ENCODE measurements around the gene FBXW11. TPM values are rescaled to one million over a fixed set of nuclear protein-coding genes. Genes with fewer than 3 reads are reported as not detected.

FBXW11 gene
- total and polyA plus RNA-seq, 2 of the 13 experiments (the other 11 are each of a cell fraction or from before 2014, with no cell fraction given), result 31.7 to 53.6 TPM

GRCh38 chr5:171891595-171891994 is 114.8 kb downstream of the FBXW11 start (continued):
- no peak for TF ChIP-seq ZNF274 (CRISPR knock-in tag; IDR thresholded peaks at IDR 0.05)

- BruUV-seq (replicated peaks), result no TSS peak
- intact Hi-C loops (cut with micrococcal nuclease; ENCODE audit: unreplicated experiment), result no loop called here
- Histone ChIP-seq H3K27me3 (ENCODE audit: control insufficient read depth in 1 of 2, insufficient read depth in 2 of 2, low read length in 2 of 2) (no peaks in the 10 kb centered on the region), H3K9ac (ENCODE audit: insufficient read depth, low read depth, low read length) (no peak overlapping the region), H3K27ac (ENCODE audit: extremely low read length, insufficient read depth, low read length) (no peak overlapping the region), H3K4me3 (replicated peaks in 1 of 3; ENCODE audit: insufficient read depth in 1 of 3, low read depth in 2 of 3, low read length in 3 of 3) (no peak overlapping the region), H2AFZ (ENCODE audit: low read length) (no peak overlapping the region), H4K20me1 (ENCODE audit: insufficient read depth, low read length) (no peaks in the 10 kb centered on the region), H3K36me3 (replicated peaks in 1 of 2; ENCODE audit: control insufficient read depth in 1 of 2, insufficient read depth in 2 of 2, low read length in 2 of 2) (peaks cover 8 to 36% of the 10 kb centered on the region in 2 experiments; a peak in 4 of 5 replicates), H3K9me3 (ENCODE audit: low read length) (no peaks in the 10 kb centered on the region), H3K4me1 (ENCODE audit: insufficient read depth, low read length) (no peaks in the 10 kb centered on the region), H3K79me2 (ENCODE audit: insufficient read depth, low read length) (no peaks in the 10 kb centered on the region), H3K4me2 (ENCODE audit: low read depth, low read length) (no peak overlapping the region)
- in situ Hi-C loops (cut with HindIII; ENCODE audit: extremely low pct_ligation_motif_present, low pct_unique_long_range_greater_than_20kb), result no loop called here
- WGBS (ENCODE audit: low lambda C conversion rate), result 96% methylated on average over 4 of the region's 4 CpGs
- ChIA-PET POLR2A (no interaction called here), CTCF (ENCODE audit: low intra/inter-chr PET ratio, low total read pairs) (no interaction called here)
- no peak for DNase-seq (ENCODE audit: low spot score)
- TF ChIP-seq THAP11 (CRISPR knock-in tag; IDR thresholded peaks at IDR 0.05) (no peak), POLR2A (IDR thresholded peaks at IDR 0.05; ENCODE audit: insufficient read depth in 1 of 2, low read depth in 2 of 2, low read length in 2 of 2) (no peak)
- no peak for ATAC-seq
- FAIRE-seq, result no peak
Measured at GRCh38 chr5:171891150-171891549, 115.3 kb downstream of the FBXW11 start.

- BruUV-seq (replicated peaks), result no TSS peak
- no peaks in the 10 kb centered on the region for H4K20me1 ChIP-seq (ENCODE audit: insufficient read depth, low read length)
- no peak overlapping the region for H3K27ac ChIP-seq (ENCODE audit: extremely low read length, insufficient read depth, low read length)
- in situ Hi-C loops (cut with HindIII; ENCODE audit: extremely low pct_ligation_motif_present, low pct_unique_long_range_greater_than_20kb) (no loop called here), intact Hi-C loops (cut with micrococcal nuclease; ENCODE audit: unreplicated experiment) (no loop called here)
- WGBS (ENCODE audit: low lambda C conversion rate), result 95% methylated on average over 3 of the region's 3 CpGs
- H3K4me2 ChIP-seq (ENCODE audit: low read depth, low read length), result no peak overlapping the region
- ChIA-PET CTCF (ENCODE audit: low intra/inter-chr PET ratio, low total read pairs) (no interaction called here), POLR2A (no interaction called here)
- H3K36me3 ChIP-seq (replicated peaks in 1 of 2; ENCODE audit: control insufficient read depth in 1 of 2, insufficient read depth in 2 of 2, low read length in 2 of 2), result peaks cover 4 to 27% of the 10 kb centered on the region in 2 experiments
- no peak overlapping the region for H2AFZ ChIP-seq (ENCODE audit: low read length)
- H3K9me3 ChIP-seq (ENCODE audit: low read length), result no peaks in the 10 kb centered on the region
- H3K27me3 ChIP-seq (ENCODE audit: control insufficient read depth in 1 of 2, insufficient read depth in 2 of 2, low read length in 2 of 2), result no peaks in the 10 kb centered on the region
- H3K4me3 ChIP-seq (replicated peaks in 1 of 3; ENCODE audit: insufficient read depth in 1 of 3, low read depth in 2 of 3, low read length in 3 of 3), result no peak overlapping the region
- peaks cover 16% of the 10 kb centered on the region for H3K4me1 ChIP-seq (ENCODE audit: insufficient read depth, low read length)
- no peaks in the 10 kb centered on the region for H3K79me2 ChIP-seq (ENCODE audit: insufficient read depth, low read length)
- no peak for DNase-seq (ENCODE audit: low spot score)
- ATAC-seq, result no peak
- H3K9ac ChIP-seq (ENCODE audit: insufficient read depth, low read depth, low read length), result no peak overlapping the region
- FAIRE-seq, result no peak
- TF ChIP-seq AFF4 (CRISPR knock-in tag; IDR thresholded peaks at IDR 0.05) (no peak), SNAPC5 (CRISPR knock-in tag; IDR thresholded peaks at IDR 0.05; ENCODE audit: borderline replicate concordance) (no peak), MATR3 (CRISPR knock-in tag; IDR thresholded peaks at IDR 0.05) (no peak), ZNF709 (CRISPR knock-in tag; IDR thresholded peaks at IDR 0.05) (no peak), AKAP8 (CRISPR knock-in tag; IDR thresholded peaks at IDR 0.05) (no peak), POLR2AphosphoS5 (IDR thresholded peaks at IDR 0.05; ENCODE audit: low read depth, low read length) (no peak), SNAI1 (CRISPR knock-in tag; IDR thresholded peaks at IDR 0.05; ENCODE audit: borderline replicate concordance) (no peak), CENPX (CRISPR knock-in tag; IDR thresholded peaks at IDR 0.05) (no peak), IRF1 (CRISPR knock-in tag; IDR thresholded peaks at IDR 0.05; ENCODE audit: low read depth) (no peak), KDM1A (CRISPR knock-in tag; IDR thresholded peaks at IDR 0.05) (no peak), TSC22D2 (CRISPR knock-in tag; IDR thresholded peaks at IDR 0.05; ENCODE audit: borderline replicate concordance) (no peak), ZNF335 (CRISPR knock-in tag; IDR thresholded peaks at IDR 0.05) (no peak)
Measured at GRCh38 chr5:171888051-171888481, 118.4 kb downstream of the FBXW11 start.

Measured in HepG2 (cell line).